ENCODE measurements around the gene CXCL12. TPM values are rescaled to one million over a fixed set of nuclear protein-coding genes. Genes with fewer than 3 reads are reported as not detected.

CXCL12 gene
- total RNA-seq, 1 donor from 2014 or later: 153 TPM

DNA sequence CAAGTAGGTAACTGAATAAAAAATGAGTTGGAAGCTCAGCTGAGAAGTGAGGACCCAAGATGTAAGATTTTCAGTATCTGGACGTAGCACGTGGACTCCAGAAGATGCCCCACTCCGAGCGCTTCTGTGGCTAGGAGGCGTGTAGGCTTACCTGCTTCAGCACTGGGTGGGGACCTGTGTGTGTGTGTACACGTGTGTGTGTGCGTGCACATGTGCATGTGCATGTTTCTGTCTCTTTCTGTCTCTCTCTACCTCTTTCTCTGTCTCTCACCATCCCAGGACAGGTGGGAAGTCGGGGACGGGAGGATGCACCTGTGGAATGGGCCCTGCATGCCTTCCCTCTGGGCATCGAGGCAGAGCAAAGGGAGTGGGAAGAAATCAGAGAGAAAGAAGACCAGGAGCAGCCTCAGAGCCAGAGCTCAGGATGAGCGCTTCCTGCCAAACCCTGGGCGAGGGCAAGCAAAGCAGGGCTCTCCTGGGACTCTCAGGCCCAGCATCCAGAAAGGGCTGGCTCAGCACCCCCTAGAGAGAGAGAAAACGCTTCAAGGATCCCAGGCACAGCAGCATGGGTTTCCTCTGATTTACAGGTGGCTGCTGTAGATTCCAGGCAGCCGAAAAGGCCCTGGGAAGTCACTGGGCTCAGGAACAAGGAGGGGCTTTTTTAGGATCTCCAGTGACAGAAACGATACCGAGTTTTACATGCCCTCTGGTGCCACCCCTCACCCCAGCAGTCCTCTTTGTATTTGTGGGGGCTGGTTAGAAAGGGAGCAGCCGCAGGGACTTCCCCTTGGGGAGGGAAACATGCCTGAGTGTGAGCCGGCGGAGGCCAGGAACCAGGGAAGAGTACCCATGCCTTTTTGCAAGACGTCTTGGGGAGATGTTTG lies 28.5 kb downstream of the CXCL12 start:
- H3K4me3 Mint-ChIP-seq (ENCODE audit: unreplicated experiment): no peak overlapping the region
- H3K9me3 Mint-ChIP-seq (ENCODE audit: unreplicated experiment): no peaks in the 10 kb centered on the region
- H3K27me3 Mint-ChIP-seq (ENCODE audit: unreplicated experiment): peaks cover 28% of the 10 kb centered on the region
- DNase-seq (ENCODE audit: extremely low spot score, unreplicated experiment): no peak
- peaks cover 6% of the 10 kb centered on the region for H3K4me1 Mint-ChIP-seq (ENCODE audit: unreplicated experiment)
- TF ChIP-seq, protein P1, sequence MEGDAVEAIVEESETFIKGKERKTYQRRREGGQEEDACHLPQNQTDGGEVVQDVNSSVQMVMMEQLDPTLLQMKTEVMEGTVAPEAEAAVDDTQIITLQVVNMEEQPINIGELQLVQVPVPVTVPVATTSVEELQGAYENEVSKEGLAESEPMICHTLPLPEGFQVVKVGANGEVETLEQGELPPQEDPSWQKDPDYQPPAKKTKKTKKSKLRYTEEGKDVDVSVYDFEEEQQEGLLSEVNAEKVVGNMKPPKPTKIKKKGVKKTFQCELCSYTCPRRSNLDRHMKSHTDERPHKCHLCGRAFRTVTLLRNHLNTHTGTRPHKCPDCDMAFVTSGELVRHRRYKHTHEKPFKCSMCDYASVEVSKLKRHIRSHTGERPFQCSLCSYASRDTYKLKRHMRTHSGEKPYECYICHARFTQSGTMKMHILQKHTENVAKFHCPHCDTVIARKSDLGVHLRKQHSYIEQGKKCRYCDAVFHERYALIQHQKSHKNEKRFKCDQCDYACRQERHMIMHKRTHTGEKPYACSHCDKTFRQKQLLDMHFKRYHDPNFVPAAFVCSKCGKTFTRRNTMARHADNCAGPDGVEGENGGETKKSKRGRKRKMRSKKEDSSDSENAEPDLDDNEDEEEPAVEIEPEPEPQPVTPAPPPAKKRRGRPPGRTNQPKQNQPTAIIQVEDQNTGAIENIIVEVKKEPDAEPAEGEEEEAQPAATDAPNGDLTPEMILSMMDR (IDR thresholded peaks at IDR 0.05): no peak
- no peaks in the 10 kb centered on the region for H3K36me3 Mint-ChIP-seq (ENCODE audit: unreplicated experiment)
- no peak overlapping the region for H3K27ac Mint-ChIP-seq (ENCODE audit: unreplicated experiment)

DNA sequence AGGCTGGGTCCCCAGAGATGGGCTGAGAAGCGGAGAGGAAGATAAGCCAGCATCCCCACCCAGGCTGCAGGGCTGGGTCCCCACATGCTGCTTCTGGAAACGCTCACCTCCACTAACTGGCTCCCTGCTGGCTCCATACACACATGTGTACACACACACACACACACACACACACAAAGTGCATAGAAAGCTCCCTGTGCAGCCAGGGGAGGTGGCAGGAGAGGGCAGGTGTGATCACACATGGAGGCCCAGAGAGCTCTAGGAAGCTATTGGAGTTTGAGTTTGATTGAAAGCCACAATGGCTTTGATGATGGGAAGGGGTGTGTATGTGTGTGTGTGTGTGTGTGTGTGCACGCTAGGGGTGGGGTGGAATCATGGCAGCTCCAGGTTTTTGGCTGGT lies 29.3 kb downstream of the CXCL12 start:
- Mint-ChIP-seq H3K27me3 (ENCODE audit: unreplicated experiment) (peaks cover 23% of the 10 kb centered on the region), H3K9me3 (ENCODE audit: unreplicated experiment) (no peaks in the 10 kb centered on the region), H3K36me3 (ENCODE audit: unreplicated experiment) (no peaks in the 10 kb centered on the region), H3K4me3 (ENCODE audit: unreplicated experiment) (no peak overlapping the region), H3K4me1 (ENCODE audit: unreplicated experiment) (peaks cover 6% of the 10 kb centered on the region), H3K27ac (ENCODE audit: unreplicated experiment) (no peak overlapping the region)
- DNase-seq (ENCODE audit: extremely low spot score, unreplicated experiment): no peak
- TF ChIP-seq, protein P1 (IDR thresholded peaks at IDR 0.05): no peak

DNA sequence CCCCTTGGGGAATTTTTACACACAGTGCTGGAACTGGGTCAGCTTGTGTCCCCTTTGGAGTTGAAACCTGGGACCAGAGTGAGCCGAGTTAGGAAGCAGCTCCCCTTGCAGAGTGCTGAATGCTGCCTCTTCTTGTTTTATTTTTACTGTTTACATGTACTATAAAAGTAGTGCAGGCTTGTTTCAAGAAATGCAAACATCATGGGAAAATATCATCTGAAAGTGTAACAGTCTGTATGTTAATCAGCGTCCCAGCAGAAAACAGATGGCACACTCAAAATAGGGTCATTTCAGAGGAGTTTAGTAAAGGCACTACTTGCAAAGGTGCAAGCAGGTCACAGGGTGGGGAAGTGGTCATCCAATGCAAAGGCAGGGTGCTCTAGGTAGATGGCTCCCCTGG lies 30.1 kb downstream of the CXCL12 start:
- no peak for DNase-seq (ENCODE audit: extremely low spot score, unreplicated experiment)
- Mint-ChIP-seq H3K4me3 (ENCODE audit: unreplicated experiment) (no peak overlapping the region), H3K27ac (ENCODE audit: unreplicated experiment) (no peak overlapping the region), H3K4me1 (ENCODE audit: unreplicated experiment) (peaks cover 6% of the 10 kb centered on the region), H3K27me3 (ENCODE audit: unreplicated experiment) (peaks cover 16% of the 10 kb centered on the region), H3K36me3 (ENCODE audit: unreplicated experiment) (no peaks in the 10 kb centered on the region), H3K9me3 (ENCODE audit: unreplicated experiment) (no peaks in the 10 kb centered on the region)
- TF ChIP-seq, protein P1 (IDR thresholded peaks at IDR 0.05): no peak

DNA sequence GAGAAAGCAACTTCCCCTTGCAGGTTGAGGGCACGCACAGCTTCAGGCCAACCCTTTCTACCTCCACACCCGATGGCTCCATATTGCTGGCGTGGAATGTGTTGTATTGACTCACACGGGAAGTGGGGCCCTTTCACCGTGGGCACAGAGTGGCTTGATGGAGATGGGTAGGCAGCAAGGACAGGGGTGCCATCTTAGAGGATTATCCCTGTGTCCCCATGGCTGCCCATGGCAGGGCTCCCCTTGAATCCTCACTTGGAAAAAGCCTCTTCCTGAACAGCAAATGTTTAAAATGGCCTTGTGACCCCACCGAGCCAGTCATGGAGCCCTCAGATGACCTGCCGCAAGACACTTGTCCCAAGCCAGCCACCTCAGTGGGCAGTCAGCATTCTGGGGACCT lies 31.2 kb downstream of the CXCL12 start:
- DNase-seq (ENCODE audit: extremely low spot score, unreplicated experiment): no peak
- no peak overlapping the region for H3K4me3 Mint-ChIP-seq (ENCODE audit: unreplicated experiment)
- H3K36me3 Mint-ChIP-seq (ENCODE audit: unreplicated experiment): no peaks in the 10 kb centered on the region
- H3K27ac Mint-ChIP-seq (ENCODE audit: unreplicated experiment): no peak overlapping the region
- no peaks in the 10 kb centered on the region for H3K9me3 Mint-ChIP-seq (ENCODE audit: unreplicated experiment)
- TF ChIP-seq, protein P1 (IDR thresholded peaks at IDR 0.05): no peak
- H3K4me1 Mint-ChIP-seq (ENCODE audit: unreplicated experiment): peaks cover 6% of the 10 kb centered on the region
- peaks cover 8% of the 10 kb centered on the region for H3K27me3 Mint-ChIP-seq (ENCODE audit: unreplicated experiment)

DNA sequence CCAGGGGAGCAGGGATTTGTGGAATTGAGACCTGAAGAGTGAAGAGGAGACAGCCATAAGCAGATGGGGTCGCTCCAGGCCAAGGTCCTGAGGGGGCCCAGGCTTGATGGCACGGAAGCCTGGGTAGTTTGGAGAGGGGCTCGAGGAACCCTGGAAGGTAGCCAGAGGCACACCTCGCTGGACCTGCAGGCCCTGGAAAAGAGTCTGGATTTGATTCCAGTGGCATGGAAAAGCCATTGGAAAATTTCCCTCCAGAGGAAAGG lies 31.8 kb downstream of the CXCL12 start:
- peaks cover 6% of the 10 kb centered on the region for H3K4me1 Mint-ChIP-seq (ENCODE audit: unreplicated experiment)
- no peaks in the 10 kb centered on the region for H3K36me3 Mint-ChIP-seq (ENCODE audit: unreplicated experiment)
- TF ChIP-seq, protein P1 (IDR thresholded peaks at IDR 0.05): no peak
- H3K27me3 Mint-ChIP-seq (ENCODE audit: unreplicated experiment): peaks cover 4% of the 10 kb centered on the region
- no peak overlapping the region for H3K4me3 Mint-ChIP-seq (ENCODE audit: unreplicated experiment)
- H3K27ac Mint-ChIP-seq (ENCODE audit: unreplicated experiment): no peak overlapping the region
- DNase-seq (ENCODE audit: extremely low spot score, unreplicated experiment): no peak
- H3K9me3 Mint-ChIP-seq (ENCODE audit: unreplicated experiment): no peaks in the 10 kb centered on the region
